ENCODE measurements around the gene ECSIT.

GRCh38 chr19:11555246-11555645, 26.3 kb upstream of the ECSIT start:
- TF ChIP-seq, protein P1, sequence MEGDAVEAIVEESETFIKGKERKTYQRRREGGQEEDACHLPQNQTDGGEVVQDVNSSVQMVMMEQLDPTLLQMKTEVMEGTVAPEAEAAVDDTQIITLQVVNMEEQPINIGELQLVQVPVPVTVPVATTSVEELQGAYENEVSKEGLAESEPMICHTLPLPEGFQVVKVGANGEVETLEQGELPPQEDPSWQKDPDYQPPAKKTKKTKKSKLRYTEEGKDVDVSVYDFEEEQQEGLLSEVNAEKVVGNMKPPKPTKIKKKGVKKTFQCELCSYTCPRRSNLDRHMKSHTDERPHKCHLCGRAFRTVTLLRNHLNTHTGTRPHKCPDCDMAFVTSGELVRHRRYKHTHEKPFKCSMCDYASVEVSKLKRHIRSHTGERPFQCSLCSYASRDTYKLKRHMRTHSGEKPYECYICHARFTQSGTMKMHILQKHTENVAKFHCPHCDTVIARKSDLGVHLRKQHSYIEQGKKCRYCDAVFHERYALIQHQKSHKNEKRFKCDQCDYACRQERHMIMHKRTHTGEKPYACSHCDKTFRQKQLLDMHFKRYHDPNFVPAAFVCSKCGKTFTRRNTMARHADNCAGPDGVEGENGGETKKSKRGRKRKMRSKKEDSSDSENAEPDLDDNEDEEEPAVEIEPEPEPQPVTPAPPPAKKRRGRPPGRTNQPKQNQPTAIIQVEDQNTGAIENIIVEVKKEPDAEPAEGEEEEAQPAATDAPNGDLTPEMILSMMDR (IDR thresholded peaks at IDR 0.05), result no peak
- no peak for TF ChIP-seq POLR2A (IDR thresholded peaks at IDR 0.05)

Data from adrenal gland (tissue), 5 donors.